Motor neuron (in vitro differentiated cells): Measurements from ENCODE around the gene SPECC1. TPM values are rescaled to one million over a fixed set of nuclear protein-coding genes. Genes with fewer than 3 reads are reported as not detected.

Source experiments
- ATAC-seq, 8 experiments: fragments of 200-7000 bp; cut with Tn5 transposase; replicated peaks in 6 of 8; 2 replicates each; pipeline ENCODE4 v1.8.0; 2021; ENCODE audit warnings: mild to moderate bottlenecking in 8 of 8, moderate library complexity in 8 of 8
- H3K27ac ChIP-seq, 2 donors: fragments of 250-450 bp; sonication (Bioruptor Pico); 2 replicates each; pipeline ENCODE4 v1.9.0; 2021; ENCODE audit warnings: antibody characterized with exemption in 2 of 2, mild to moderate bottlenecking in 2 of 2, moderate library complexity in 1 of 2
- H3K4me1 ChIP-seq, 2 donors: fragments of 250-450 bp; sonication (Bioruptor Pico); replicated peaks in 1 of 2; 2 replicates each; pipeline ENCODE4 v1.6.1; 2021; ENCODE audit warnings: antibody characterized with exemption in 2 of 2, mild to moderate bottlenecking in 2 of 2, moderate library complexity in 1 of 2
- H3K4me3 ChIP-seq, 5 donors: fragments of 250-450 bp; sonication (Bioruptor Pico); 2 replicates each; pipeline ENCODE4 v1.9.0; 2021; ENCODE audit warnings: antibody characterized with exemption in 5 of 5, mild to moderate bottlenecking in 5 of 5, moderate library complexity in 4 of 5
- WGBS, 10 experiments: fragments of 450-650 bp; shearing (Covaris generic); methylation state at CpG; one replicate each; pipeline ENCODE4 v1.0.0; 2022; 5-methylcytosine and 5-hydroxymethylcytosine counted together
- in situ Hi-C, 9 experiments: fragments of 400-800 bp; cut with MboI; loops; one replicate each; pipeline ENCODE4 v1.15.0; 2021; ENCODE audit warnings: low sequenced_read_pairs in 9 of 9, low pct_unique_long_range_greater_than_20kb in 2 of 9; ENCODE audit not compliant: unreplicated experiment in 9 of 9
- total RNA-seq, 8 experiments: library from RNA; unstranded; fragments of 300-600 nt; gene quantifications; 2 replicates each; pipeline versions ENCODE4 v1.2.3 to v1.2.4, GENCODE V29; 2022

Gene SPECC1
- total RNA-seq, 8 experiments from 2014 or later: 25.8 to 269 (median 79.5) TPM

DNA sequence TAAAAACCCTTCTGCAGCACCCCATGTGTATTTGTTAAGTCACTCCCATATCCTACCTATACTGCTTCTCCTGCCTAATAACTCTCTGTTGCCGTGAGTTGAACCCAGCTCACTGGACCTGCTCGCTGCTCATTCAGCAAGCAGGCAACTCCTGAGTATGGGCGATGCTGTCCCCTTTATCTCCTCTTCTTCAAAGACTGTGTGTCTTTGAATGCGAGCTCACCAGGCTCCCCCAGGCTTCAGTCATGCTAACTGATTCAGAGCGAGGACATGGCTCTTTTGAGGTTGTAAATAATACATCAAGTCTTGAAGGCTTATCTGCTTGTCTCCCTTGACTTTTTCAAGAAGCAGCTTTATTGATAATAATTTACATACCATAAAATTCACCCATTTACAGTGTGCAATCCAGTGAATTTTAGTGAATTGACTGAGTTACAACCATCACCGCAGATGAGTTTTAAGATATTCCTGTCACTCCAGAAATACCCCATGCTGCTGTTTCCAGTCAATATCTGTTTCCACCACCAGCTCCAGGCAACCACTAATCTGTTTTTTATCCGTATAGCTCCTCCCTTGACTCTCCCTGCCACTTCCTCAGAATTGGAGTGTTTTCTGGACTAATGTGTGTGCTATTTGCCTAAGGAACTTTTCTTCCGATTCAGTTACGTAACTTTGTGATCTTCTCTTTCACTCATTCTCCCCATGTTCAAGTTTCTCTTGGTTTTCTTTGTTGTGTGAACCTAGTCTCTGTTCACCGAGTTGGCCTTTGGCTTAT lies 132.2 kb downstream of the SPECC1 start:
- WGBS, 10 experiments: 9 to 88% (median 48%) methylated on average over 3 to 9 of the region's 10 CpGs
- ATAC-seq: peak; percentile 6 to 90 (median 26)
- H3K4me1 ChIP-seq: peaks cover 0 to 6% of the 10 kb centered on the region in 2 donors
- H3K4me3 ChIP-seq: no peak overlapping the region
- in situ Hi-C loops: loop anchor here in 1 of 9 experiments (25.0 kb wide), 1 partner anchor 96 kb away; no protein-coding TSS in a partner anchor
- no peak overlapping the region for H3K27ac ChIP-seq

DNA sequence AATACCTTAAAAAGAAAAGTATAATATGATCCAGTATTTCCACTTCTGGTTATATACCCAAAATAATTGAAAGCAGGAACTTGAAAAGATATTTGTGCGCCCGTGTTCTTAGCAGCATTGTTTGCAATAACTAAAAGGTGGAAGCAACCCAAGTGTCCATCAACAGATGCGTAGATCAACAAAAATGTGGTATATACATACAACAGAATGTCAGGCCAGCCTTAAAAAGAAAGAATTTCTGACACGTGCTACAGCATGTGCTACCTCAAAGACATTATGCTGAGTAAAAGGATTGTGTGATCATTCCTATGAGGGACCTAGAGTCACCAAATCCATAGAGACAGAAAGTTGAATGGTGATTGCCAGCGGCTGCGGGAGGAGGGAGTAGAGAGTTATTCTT lies 133.1 kb downstream of the SPECC1 start:
- in situ Hi-C loops: loop anchor here in 1 of 9 experiments (25.0 kb wide), 1 partner anchor 95 kb away; no protein-coding TSS in a partner anchor
- no peak overlapping the region for H3K27ac ChIP-seq
- WGBS, 10 experiments: 20 to 99% (median 86%) methylated on average over 1 to 6 of the region's 6 CpGs; no CpG with 5 or more reads in 1 of the 10 experiments
- no peak overlapping the region for H3K4me3 ChIP-seq
- H3K4me1 ChIP-seq: peaks cover 0 to 6% of the 10 kb centered on the region in 2 donors
- no peak for ATAC-seq

DNA sequence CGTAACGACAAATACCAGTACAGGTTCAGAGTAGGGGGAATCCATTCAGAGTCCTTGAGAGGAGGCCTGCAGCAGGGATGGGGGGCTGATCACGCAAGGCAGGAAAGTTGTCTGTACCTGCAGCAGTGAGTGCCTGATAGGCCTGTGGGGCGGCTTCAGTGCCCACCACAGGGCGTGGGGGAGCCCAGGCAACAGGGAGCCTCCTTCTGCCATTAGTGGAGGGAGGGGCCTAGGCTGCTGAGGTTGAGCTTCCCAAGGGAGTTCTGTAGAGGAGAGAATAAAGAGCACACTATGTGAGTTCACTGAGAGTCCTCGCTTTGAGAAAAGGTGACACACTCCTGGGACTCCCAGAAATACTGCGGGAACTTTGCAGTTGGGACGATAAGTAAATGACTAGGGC lies 134.6 kb downstream of the SPECC1 start:
- in situ Hi-C loops: loop anchor here in 1 of 9 experiments (25.0 kb wide), 1 partner anchor 94 kb away; no protein-coding TSS in a partner anchor
- Histone ChIP-seq H3K4me3 (no peak overlapping the region), H3K27ac (no peak overlapping the region), H3K4me1 (peaks cover 0 to 6% of the 10 kb centered on the region in 2 donors)
- 76 to 100% (median 82%) methylated on average over 1 to 8 of the region's 8 CpGs; no CpG with 5 or more reads in 4 of the 10 experiments for WGBS, 10 experiments
- no peak for ATAC-seq

DNA sequence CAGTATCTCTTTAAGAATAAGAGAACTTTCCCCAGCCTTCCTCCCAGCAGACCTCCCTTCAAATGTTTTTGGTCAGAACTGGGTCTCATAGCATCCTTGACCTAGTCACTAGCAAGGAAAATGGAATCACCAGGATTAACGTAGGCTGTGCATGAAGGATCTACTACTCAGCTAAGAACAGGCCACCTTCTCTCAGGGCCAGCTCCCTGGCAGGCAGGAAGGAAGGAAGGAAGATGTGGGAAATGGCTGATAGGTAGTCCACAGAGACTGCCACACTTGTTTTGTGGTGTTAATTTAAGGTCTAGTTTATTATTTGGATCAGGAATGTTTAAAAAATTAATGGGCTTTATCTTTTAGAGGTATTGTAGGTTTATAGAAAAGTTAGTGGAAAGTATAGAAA lies 136.4 kb downstream of the SPECC1 start:
- 50 to 100% (median 83%) methylated on average over 1 of the region's 1 CpG; no CpG with 5 or more reads in 6 of the 10 experiments for WGBS, 10 experiments
- Histone ChIP-seq H3K4me3 (no peak overlapping the region), H3K4me1 (peaks cover 0 to 3% of the 10 kb centered on the region in 2 donors), H3K27ac (no peak overlapping the region)
- no peak for ATAC-seq
- in situ Hi-C loops: loop anchor here in 1 of 9 experiments (25.0 kb wide), 1 partner anchor 92 kb away; no protein-coding TSS in a partner anchor

DNA sequence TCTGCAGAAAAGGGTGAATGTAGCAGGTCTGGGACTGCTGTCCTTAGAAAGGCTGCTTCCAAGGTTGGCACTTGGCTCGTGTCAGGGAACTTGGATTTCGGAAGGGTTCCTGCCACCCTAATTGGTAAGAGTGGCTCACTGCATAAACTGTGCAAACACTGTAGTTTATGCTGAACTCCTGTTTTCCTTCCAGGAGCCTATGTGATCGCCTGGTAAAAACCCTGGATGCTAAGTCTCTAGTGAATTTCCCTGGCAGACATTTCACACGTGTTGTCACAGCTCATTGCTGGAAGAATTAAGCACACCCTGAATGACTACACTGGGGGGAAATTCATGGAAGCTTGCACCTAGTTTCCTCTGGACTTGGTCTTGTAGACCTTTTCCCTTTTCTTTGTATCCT lies 140.1 kb downstream of the SPECC1 start:
- in situ Hi-C loops: loop anchor here in 1 of 9 experiments (25.0 kb wide), 1 partner anchor 88 kb away; no protein-coding TSS in a partner anchor
- H3K4me3 ChIP-seq: no peak overlapping the region
- ATAC-seq: no peak
- no peak overlapping the region for H3K27ac ChIP-seq
- 20 to 93% (median 60%) methylated on average over 1 to 3 of the region's 4 CpGs; no CpG with 5 or more reads in 3 of the 10 experiments for WGBS, 10 experiments
- no peaks in the 10 kb centered on the region for H3K4me1 ChIP-seq

DNA sequence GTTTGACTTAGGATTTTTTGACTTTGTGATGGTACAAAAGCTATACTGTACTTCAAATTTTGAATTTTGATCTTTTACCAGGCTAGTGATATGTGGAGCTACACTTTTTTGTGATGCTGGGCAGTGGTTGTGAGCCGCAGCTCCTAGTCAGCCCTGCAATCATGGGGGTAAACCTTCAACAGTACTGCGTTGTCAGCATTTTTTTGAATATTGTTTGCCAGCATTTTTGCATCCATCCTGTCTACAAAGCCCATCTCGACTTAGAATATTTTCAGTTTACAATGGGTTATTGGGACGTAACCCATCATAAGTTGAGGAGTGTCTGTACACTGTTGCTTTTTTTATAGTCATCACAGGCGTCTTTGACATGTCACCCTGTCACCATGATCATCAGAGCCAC lies 142.0 kb downstream of the SPECC1 start:
- in situ Hi-C loops: loop anchor here in 1 of 9 experiments (25.0 kb wide), 1 partner anchor 111 kb away; no protein-coding TSS in a partner anchor
- ATAC-seq: no peak
- Histone ChIP-seq H3K27ac (no peak overlapping the region), H3K4me3 (no peak overlapping the region), H3K4me1 (no peaks in the 10 kb centered on the region)
- WGBS, 10 experiments: 78 to 100% (median 83%) methylated on average over 1 to 5 of the region's 5 CpGs; no CpG with 5 or more reads in 1 of the 10 experiments

DNA sequence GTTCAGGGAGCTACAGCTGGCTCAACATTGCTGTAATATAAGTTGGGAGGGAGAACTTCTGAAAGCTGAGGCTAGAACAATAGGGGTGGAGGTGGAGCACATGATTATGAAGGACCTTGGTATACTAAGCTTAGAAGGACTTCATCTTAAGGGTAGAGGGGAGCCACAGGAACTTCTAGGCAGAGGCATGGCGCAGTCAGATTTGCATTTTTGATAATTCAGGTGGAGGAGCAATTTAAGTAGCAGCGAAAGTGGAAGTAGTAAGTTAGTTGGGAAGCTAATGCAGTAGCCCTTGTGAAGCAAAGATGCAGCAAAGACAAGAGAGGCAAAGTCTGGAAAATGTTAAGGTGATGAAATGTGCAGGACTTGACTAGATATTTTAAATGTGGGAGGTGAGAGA lies 144.1 kb downstream of the SPECC1 start:
- 40 to 100% (median 90%) methylated on average over 1 to 2 of the region's 2 CpGs; no CpG with 5 or more reads in 1 of the 10 experiments for WGBS, 10 experiments
- in situ Hi-C loops: loop anchor here in 1 of 9 experiments (25.0 kb wide), 1 partner anchor 109 kb away; no protein-coding TSS in a partner anchor
- no peak overlapping the region for H3K27ac ChIP-seq
- H3K4me3 ChIP-seq: no peak overlapping the region
- ATAC-seq: no peak
- peaks cover 4 to 6% of the 10 kb centered on the region in 2 donors for H3K4me1 ChIP-seq

DNA sequence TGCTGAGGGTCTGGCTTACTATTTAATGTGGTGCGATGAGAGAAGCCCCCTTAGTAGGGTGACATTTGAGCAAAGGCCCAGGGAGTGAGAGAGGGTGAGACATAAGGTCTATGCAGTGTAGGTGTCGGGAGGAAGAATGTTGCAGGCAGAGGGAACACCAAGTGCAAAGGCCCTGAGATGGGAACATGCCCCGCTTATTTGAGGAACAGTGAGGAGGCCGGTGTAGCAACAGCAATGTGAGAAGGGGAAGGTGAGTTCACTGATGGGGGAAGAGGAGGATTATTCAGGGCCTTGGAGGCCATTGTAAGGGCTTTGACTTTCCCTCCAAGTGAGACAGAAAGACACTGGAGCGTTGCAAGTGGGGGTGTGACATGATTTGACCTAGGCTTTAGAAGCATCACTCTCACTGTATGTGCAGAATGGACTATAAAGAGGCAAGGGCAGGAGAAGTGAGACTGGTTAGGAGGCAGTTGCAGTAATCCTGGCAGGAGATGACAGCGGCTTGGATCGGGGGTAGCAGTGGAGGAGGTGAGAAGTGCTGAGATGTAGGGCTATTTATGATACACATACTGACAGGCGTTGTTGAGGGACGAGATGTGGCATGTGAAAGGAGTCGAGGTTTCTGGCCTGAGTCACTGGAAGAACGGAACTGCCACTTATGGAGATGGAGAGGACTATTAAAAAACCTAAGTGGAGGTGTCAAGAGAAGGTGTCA lies 145.3 kb downstream of the SPECC1 start:
- no peak for ATAC-seq
- 67 to 100% (median 87%) methylated on average over 1 to 11 of the region's 11 CpGs for WGBS, 10 experiments
- no peak overlapping the region for H3K27ac ChIP-seq
- H3K4me1 ChIP-seq: peaks cover 4 to 6% of the 10 kb centered on the region in 2 donors
- no peak overlapping the region for H3K4me3 ChIP-seq
- in situ Hi-C loops: loop anchor here in 1 of 9 experiments (25.0 kb wide), 1 partner anchor 108 kb away; no protein-coding TSS in a partner anchor

DNA sequence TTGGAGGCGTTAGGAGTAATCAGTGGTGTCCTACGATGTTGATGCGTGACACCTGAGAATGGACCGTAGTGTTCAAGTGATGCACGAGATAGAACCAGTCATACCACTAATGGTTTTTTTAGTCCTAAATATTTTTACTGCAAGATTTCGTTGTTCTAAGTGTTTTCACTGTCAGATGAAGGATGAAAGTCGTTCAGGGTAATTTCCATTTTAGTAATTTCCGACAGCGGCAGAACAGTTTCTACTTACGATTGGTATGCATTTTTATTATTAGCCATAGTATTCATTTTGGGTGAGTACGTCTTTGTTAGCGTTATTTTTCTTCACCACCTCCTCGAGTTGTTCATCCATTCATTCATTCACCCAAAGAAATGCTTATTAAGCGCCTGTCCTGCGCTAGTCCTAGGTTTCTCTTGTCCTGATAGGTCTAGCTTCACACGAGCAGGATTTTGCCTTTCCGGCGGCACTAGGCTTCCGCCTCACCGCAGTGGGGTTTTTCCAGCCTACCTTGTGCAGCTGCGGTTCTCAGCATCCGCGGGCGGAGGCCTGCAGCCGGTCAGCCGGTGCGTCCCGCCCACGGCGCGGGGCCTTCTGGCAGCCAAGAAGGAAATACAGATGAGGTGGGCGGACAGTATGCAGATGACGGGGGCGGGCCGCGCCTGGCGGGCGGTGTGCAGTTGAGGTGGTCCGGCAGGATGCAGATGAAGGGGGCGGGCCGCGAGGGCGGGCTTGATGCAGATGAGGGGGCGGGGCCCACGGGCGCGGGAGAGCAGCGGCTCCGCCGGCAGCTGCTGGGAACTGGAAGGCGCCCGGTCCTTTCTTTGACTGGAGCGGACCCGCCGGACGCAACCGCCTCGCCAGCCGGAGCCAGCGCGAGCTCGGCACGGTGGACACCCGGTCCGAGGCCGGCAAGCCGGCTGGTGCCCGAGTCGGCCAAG lies 146.4 kb downstream of the SPECC1 start:
- WGBS, 10 experiments: 4 to 51% (median 31%) methylated on average over 5 to 19 of the region's 69 CpGs; no CpG with 5 or more reads in 1 of the 10 experiments
- in situ Hi-C loops: loop anchor here in 1 of 9 experiments (25.0 kb wide), 1 partner anchor 107 kb away; no protein-coding TSS in a partner anchor
- H3K4me3 ChIP-seq: peak overlapping the region; percentile 65 to 94 (median 87)
- ATAC-seq: peak; percentile 91 to 98 (median 96)
- peaks cover 4 to 6% of the 10 kb centered on the region in 2 donors for H3K4me1 ChIP-seq
- peak overlapping the region; percentile 61 to 77 for H3K27ac ChIP-seq

DNA sequence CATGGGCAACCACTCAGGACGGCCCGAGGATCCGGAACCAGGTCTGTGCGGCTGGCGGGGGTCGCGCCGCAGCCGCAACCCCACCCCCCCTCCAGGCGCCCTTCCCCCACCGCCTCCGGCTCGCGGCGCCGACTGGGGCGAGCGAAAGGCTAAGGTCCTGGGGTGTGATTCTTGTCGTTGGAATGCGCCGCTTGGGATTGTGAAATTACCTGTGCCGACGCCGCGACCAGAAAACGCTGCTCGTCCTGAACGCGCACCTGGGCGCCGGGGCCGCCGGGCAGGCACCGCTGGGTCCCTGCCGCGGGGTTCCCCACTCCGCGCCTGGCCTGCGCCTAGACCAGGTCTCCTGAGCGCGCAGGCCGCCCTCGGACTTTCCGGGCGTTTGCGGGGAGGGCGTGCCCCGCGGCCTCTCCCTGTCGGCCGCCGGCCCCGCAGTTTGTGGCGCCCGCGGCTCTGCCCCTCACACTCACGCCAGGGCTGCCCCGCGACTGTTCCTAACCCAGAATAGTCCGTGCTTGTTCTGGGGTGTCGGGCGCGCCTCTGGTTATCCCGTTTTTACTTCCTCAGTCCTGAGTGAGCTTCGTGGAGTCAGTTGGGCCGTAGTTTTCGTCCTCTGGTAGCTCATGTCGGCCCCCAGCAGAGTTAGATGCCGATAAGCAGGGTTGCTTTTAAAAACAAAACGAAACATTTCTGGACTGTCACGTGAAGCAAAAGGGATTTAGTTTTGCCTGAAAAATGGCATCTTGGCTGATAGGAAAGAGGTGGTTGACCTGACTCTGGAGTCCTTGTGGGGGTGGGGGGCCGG lies 147.2 kb downstream of the SPECC1 start:
- Histone ChIP-seq H3K4me1 (peaks cover 4 to 6% of the 10 kb centered on the region in 2 donors), H3K4me3 (peak overlapping the region; percentile 65 to 94 (median 87)), H3K27ac (peak overlapping the region; percentile 61 to 77)
- WGBS, 10 experiments: 0 to 7% (median 0%) methylated on average over 1 to 6 of the region's 72 CpGs; no CpG with 5 or more reads in 3 of the 10 experiments
- in situ Hi-C loops: loop anchor here in 1 of 9 experiments (25.0 kb wide), 1 partner anchor 106 kb away; no protein-coding TSS in a partner anchor
- ATAC-seq: peak; percentile 30 to 52 (median 43)

DNA sequence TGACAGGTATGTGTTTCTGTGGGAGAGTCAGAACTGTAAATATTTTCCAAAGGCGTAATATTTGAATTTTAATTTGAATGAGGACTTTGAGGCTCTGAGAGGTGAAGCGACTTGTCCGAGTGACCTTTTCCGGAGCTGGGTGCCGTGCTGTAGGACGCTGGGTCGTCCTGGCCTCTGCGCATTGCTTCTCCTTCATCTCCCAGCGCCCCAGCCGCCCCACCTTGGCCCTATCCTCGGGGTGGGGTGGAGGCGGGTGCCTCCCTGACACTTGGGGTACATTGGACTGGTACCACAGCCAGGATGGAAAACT lies 147.8 kb downstream of the SPECC1 start:
- WGBS, 10 experiments: 0 to 60% (median 8%) methylated on average over 1 to 5 of the region's 12 CpGs; no CpG with 5 or more reads in 3 of the 10 experiments
- Histone ChIP-seq H3K27ac (no peak overlapping the region), H3K4me3 (peak overlapping the region; percentile 65 to 94 (median 87)), H3K4me1 (peaks cover 4 to 6% of the 10 kb centered on the region in 2 donors)
- no peak for ATAC-seq
- in situ Hi-C loops: loop anchor here in 1 of 9 experiments (25.0 kb wide), 1 partner anchor 105 kb away; no protein-coding TSS in a partner anchor
